ENCODE results near the gene CENPF. TPM values are rescaled to one million over a fixed set of nuclear protein-coding genes. Genes with fewer than 3 reads are reported as not detected.

Gene CENPF, protein sequence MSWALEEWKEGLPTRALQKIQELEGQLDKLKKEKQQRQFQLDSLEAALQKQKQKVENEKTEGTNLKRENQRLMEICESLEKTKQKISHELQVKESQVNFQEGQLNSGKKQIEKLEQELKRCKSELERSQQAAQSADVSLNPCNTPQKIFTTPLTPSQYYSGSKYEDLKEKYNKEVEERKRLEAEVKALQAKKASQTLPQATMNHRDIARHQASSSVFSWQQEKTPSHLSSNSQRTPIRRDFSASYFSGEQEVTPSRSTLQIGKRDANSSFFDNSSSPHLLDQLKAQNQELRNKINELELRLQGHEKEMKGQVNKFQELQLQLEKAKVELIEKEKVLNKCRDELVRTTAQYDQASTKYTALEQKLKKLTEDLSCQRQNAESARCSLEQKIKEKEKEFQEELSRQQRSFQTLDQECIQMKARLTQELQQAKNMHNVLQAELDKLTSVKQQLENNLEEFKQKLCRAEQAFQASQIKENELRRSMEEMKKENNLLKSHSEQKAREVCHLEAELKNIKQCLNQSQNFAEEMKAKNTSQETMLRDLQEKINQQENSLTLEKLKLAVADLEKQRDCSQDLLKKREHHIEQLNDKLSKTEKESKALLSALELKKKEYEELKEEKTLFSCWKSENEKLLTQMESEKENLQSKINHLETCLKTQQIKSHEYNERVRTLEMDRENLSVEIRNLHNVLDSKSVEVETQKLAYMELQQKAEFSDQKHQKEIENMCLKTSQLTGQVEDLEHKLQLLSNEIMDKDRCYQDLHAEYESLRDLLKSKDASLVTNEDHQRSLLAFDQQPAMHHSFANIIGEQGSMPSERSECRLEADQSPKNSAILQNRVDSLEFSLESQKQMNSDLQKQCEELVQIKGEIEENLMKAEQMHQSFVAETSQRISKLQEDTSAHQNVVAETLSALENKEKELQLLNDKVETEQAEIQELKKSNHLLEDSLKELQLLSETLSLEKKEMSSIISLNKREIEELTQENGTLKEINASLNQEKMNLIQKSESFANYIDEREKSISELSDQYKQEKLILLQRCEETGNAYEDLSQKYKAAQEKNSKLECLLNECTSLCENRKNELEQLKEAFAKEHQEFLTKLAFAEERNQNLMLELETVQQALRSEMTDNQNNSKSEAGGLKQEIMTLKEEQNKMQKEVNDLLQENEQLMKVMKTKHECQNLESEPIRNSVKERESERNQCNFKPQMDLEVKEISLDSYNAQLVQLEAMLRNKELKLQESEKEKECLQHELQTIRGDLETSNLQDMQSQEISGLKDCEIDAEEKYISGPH (N-terminal part only)
- total RNA-seq (25.5 TPM), polyA plus RNA-seq (ENCODE audit: insufficient read depth in 1 of 8, insufficient read length in 8 of 8, low replicate concordance in 1 of 8) (10 to 100 TPM; 31.1 to 54.2 (median 43.0) TPM)
- long read RNA-seq, donor 1, partial matches to known transcripts = 0 of 3 reads
- long read RNA-seq, donor 1, other reads (novel, unspliced or antisense) = 0 of 3 reads
- long read RNA-seq, donor 2 = 0 reads
- long read RNA-seq, donor 3 = 0 reads
- long read RNA-seq, donor 4, partial matches to known transcripts = 0 of 1 reads
- long read RNA-seq, donor 4, other reads (novel, unspliced or antisense) = 0 of 1 reads
- long read RNA-seq, donor 5, partial matches to known transcripts = 6 of 6 reads
- long read RNA-seq, donor 5, other reads (novel, unspliced or antisense) = 0 of 6 reads
- long read RNA-seq, donor 6 = 0 reads
- long read RNA-seq, donor 7, partial matches to known transcripts = 0 of 1 reads
- long read RNA-seq, donor 7, other reads (novel, unspliced or antisense) = 0 of 1 reads
- long read RNA-seq, donor 8, partial matches to known transcripts = 0 of 1 reads
- long read RNA-seq, donor 8, other reads (novel, unspliced or antisense) = 0 of 1 reads
- long read RNA-seq, donor 9, partial matches to known transcripts = 8 of 9 reads
- long read RNA-seq, donor 9, other reads (novel, unspliced or antisense) = 0 of 9 reads
- long read RNA-seq, donor 10, partial matches to known transcripts = 14 of 16 reads
- long read RNA-seq, donor 10, other reads (novel, unspliced or antisense) = 0 of 16 reads
- long read RNA-seq, donor 11 = 0 reads

DNA sequence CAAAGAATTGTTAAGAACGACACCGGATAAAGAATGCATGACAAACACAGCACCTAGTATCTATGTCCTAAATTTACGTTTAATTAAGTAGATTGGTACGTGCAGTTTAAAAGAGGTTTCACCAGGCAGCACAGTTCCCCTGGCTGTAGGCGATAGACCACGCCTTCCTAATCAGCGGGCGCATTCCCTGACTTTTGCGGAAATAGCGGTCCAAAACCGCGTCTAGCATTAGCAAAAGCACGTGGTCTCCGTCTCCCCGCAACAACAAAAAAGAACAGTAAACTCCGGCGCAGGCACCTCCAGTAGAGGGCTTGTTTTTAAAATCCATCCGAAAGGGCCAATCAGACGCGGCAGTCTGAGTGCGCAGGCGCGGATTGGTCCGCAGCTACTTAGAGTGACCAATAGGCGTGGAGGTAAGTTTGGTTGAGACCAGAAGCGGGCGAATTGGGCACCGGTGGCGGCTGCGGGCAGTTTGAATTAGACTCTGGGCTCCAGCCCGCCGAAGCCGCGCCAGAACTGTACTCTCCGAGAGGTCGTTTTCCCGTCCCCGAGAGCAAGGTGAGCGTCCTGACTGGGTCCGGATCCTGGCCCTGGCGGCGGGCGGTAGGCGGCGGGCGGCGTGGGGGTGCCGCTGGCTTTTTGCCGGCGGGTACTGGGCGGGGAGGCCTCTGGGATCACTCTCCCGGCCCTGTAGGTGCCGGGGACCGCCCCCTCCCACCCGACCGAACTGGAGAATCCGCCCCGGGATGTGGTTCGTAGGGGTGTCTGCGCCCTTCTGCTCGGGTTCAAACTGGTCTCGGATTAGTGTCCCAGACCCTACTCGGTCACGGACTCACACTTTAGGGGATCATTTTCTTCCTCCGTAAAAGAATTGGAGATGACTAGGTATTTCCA lies at the start of gene CENPF:
Gene CENPF (plus strand): TSS at position 432 of the 894 bp plus-strand sequence. CDS start 10,560 bp downstream, outside the sequence.
- Histone ChIP-seq H3K27ac (ENCODE audit: low read length) (peak within 1 kb of the TSS; percentile 53), H3K4me3 (ENCODE audit: low read length) (peak within 1 kb of the TSS; percentile 61), H3K27me3 (ENCODE audit: control insufficient read depth, insufficient read depth, low read length) (no peaks in the 10 kb centered on the region), H3K9me3 (replicated peaks; ENCODE audit: control insufficient read depth, low read depth, low read length) (no peaks in the 10 kb centered on the region), H3K4me1 (ENCODE audit: control insufficient read depth, insufficient read depth, low read length) (peaks cover 8% of the 10 kb centered on the region), H3K36me3 (ENCODE audit: control insufficient read depth, insufficient read depth, low read length) (no peaks in the 10 kb centered on the region)
- DNase-seq = peak; percentile 99
- under 1% methylated on average over 55 of the region's 65 CpGs for WGBS (ENCODE audit: insufficient coverage)

DNA sequence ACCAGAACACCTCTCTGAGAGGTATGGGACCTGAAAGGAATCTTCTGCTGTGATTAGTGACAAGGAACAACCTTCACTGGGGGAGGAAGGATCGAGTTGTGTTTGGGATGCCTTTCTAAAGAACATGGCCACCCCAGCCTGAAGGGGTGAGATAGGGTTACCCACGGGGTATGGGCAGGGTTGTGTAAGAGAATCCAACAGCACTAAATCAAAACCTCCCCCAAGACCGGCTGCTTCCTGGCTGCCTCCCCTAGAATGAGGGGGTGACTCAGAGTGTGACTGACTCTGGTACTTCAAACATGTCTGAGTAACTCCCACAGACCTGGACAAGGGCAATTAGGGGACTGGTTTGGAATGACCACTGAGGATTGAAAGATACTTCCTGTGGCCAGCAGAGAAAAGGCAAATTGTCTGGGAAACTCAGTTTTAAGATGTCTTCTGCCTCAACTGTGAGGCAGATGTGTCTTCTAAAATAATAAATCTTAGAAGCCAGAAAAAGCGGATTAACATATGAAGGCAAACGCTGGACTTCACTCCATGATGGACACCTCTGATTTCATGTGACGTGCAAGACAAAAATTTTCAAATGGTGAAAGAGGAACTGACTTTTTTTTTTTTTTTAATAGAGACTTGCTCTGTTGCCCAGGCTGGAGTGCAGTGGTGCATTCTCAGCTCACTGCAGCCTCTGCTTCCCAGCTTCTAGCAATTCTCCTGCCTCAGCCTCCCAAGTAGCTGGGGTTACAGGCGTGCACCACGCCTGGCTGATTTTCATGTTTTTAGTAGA lies 44.9 kb upstream of the CENPF start:
- 68% methylated on average over 5 of the region's 8 CpGs for WGBS (ENCODE audit: insufficient coverage)
- H3K27ac ChIP-seq (ENCODE audit: low read length) = no peak overlapping the region

DNA sequence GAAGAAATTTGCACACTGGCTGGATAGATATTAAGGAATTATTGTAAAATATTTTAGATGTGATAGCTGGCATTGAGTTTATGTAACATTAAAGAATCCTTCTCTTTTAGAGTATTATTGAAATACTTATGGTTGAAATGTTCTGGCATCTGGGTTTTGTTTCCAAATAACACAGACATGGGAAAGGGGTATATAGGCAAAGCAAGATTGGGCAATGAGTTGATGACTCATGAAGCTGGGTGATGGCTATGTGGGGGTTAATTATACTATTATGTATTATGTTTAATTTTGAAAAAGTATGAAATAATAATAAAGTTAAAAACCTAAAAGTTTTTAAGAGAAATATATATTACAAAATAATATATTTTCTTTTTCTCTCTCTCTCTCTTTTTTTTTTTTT lies 39.1 kb upstream of the CENPF start:
- Histone ChIP-seq H3K4me3 (ENCODE audit: low read length) (no peak overlapping the region), H3K36me3 (ENCODE audit: control insufficient read depth, insufficient read depth, low read length) (no peaks in the 10 kb centered on the region), H3K27ac (ENCODE audit: low read length) (no peak overlapping the region), H3K27me3 (ENCODE audit: control insufficient read depth, insufficient read depth, low read length) (no peaks in the 10 kb centered on the region), H3K4me1 (ENCODE audit: control insufficient read depth, insufficient read depth, low read length) (no peaks in the 10 kb centered on the region), H3K9me3 (replicated peaks; ENCODE audit: control insufficient read depth, low read depth, low read length) (no peaks in the 10 kb centered on the region)
- no peak for DNase-seq

More for the DNA sequence above, 44.9 kb upstream of the CENPF start:
- DNase-seq = no peak
- Histone ChIP-seq H3K4me3 (ENCODE audit: low read length) (no peak overlapping the region), H3K27me3 (ENCODE audit: control insufficient read depth, insufficient read depth, low read length) (no peaks in the 10 kb centered on the region), H3K4me1 (ENCODE audit: control insufficient read depth, insufficient read depth, low read length) (no peaks in the 10 kb centered on the region), H3K9me3 (replicated peaks; ENCODE audit: control insufficient read depth, low read depth, low read length) (no peaks in the 10 kb centered on the region), H3K36me3 (ENCODE audit: control insufficient read depth, insufficient read depth, low read length) (no peaks in the 10 kb centered on the region)

DNA sequence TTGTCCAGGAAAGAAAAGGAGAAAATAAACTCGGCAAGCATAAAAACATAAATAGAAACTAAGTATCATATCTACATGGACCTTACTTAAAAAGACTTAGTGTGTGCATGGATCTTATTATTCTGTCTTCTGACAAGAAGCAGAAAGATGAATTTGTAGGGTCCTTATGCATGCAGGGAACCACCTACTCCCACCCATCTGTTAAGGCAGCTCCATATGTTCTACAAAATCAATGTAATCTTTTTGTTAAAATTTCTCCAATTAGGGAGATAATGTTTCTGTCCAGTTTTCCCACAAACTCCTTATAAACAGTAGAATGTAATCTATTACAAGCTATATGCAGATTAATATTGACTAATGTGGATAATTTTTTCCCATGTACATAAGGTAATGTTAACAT lies 37.7 kb upstream of the CENPF start:
- no peaks in the 10 kb centered on the region for H3K36me3 ChIP-seq (ENCODE audit: control insufficient read depth, insufficient read depth, low read length)
- H3K27me3 ChIP-seq (ENCODE audit: control insufficient read depth, insufficient read depth, low read length) = no peaks in the 10 kb centered on the region
- H3K4me1 ChIP-seq (ENCODE audit: control insufficient read depth, insufficient read depth, low read length) = no peaks in the 10 kb centered on the region
- H3K9me3 ChIP-seq (replicated peaks; ENCODE audit: control insufficient read depth, low read depth, low read length) = no peaks in the 10 kb centered on the region
- no peak overlapping the region for H3K4me3 ChIP-seq (ENCODE audit: low read length)
- H3K27ac ChIP-seq (ENCODE audit: low read length) = no peak overlapping the region
- DNase-seq = no peak
- WGBS (ENCODE audit: insufficient coverage) = no CpG with 5 or more reads among the region's 1 CpG

DNA sequence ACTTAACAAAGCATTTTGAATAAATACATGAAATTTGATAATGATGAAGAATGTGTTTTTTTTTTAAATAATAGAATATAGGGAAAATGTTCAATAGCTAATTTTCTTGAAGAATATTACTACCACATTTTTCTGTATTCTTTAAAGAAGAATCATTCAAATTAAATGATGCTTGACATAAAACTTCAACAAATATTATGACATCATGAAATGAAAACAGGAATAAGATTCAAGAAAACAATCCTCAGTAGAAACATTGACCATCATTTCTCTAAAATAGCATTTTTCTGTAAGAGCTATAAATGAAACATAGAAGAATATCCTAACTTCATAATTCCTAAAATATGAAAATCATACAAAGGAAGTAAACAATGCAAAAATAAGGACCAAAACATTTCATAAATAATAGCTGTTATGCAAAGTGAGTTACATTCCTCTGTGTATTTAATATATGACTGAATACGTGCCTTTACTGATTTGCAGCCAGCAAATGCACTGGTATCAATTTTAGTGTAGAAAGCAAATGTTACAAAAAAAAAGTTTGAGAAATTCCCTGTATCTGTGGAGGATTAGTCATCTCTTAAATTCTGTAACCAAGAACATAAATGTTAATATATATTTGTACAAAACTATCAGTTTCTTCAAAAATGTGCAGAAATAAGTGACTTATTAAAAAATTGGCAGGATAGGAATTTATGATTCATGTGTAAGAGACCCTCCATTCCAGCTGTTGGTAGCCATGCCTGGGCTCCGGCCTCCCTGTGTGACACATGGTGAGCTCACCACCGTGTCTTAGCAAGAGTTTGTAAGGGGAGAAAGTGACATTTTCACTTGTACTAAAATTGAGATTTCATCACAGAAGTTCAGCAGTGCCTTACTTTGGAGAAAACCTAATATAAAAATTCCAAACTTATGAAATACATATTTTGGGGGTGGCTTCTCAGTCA lies 36.6 kb upstream of the CENPF start:
- Histone ChIP-seq H3K27me3 (ENCODE audit: control insufficient read depth, insufficient read depth, low read length) (no peaks in the 10 kb centered on the region), H3K4me1 (ENCODE audit: control insufficient read depth, insufficient read depth, low read length) (no peaks in the 10 kb centered on the region), H3K9me3 (replicated peaks; ENCODE audit: control insufficient read depth, low read depth, low read length) (no peaks in the 10 kb centered on the region), H3K36me3 (ENCODE audit: control insufficient read depth, insufficient read depth, low read length) (no peaks in the 10 kb centered on the region), H3K27ac (ENCODE audit: low read length) (no peak overlapping the region), H3K4me3 (ENCODE audit: low read length) (no peak overlapping the region)
- WGBS (ENCODE audit: insufficient coverage) = no CpG with 5 or more reads among the region's 3 CpGs
- DNase-seq = no peak

DNA sequence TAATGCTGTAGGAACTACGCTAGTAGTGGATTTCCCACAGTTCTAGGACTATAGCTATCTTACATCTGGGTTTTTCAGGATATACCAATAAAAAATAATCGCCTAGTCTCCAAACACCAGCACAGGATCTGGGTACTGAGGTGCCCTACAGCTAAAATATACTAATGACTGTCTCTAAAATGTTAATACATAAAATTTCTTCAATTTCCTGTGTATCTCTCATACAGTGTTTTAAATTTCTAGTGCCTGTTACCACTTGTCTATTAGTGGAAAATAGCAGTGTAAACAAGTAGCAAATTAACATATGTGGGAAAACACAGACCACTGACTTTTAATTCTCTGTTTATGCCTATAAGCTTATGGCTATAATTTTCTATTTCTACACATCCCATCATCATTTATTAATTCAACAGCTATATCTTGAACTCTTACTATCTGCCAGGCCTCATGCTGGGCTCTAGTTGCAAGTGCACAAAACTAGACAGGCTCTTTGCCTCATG lies 35.5 kb upstream of the CENPF start:
- no peaks in the 10 kb centered on the region for H3K9me3 ChIP-seq (replicated peaks; ENCODE audit: control insufficient read depth, low read depth, low read length)
- no CpG with 5 or more reads among the region's 2 CpGs for WGBS (ENCODE audit: insufficient coverage)
- no peaks in the 10 kb centered on the region for H3K27me3 ChIP-seq (ENCODE audit: control insufficient read depth, insufficient read depth, low read length)
- H3K4me1 ChIP-seq (ENCODE audit: control insufficient read depth, insufficient read depth, low read length) = no peaks in the 10 kb centered on the region
- no peak for DNase-seq
- no peak overlapping the region for H3K4me3 ChIP-seq (ENCODE audit: low read length)
- no peaks in the 10 kb centered on the region for H3K36me3 ChIP-seq (ENCODE audit: control insufficient read depth, insufficient read depth, low read length)
- H3K27ac ChIP-seq (ENCODE audit: low read length) = no peak overlapping the region

DNA sequence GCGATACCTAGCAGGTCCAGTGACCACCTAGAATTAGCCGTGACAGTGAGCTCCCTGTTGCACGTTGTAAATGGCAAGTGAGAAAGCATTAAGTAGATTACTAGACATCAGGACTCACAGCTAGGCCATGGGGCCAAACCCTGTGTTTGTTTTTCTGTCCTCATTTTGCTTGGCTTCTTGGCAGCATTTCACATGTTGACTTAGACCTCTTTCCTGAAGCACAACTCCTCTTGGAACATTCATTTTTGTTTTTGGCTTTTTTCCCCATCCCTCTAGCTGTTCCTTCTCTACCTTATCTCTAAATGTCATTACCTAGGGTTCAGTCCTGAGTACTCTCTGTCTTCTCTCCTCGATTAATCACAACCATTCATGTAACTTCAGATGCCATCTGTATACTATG lies 34.7 kb upstream of the CENPF start:
- WGBS (ENCODE audit: insufficient coverage) = 77% methylated on average over 3 of the region's 4 CpGs
- Histone ChIP-seq H3K27me3 (ENCODE audit: control insufficient read depth, insufficient read depth, low read length) (no peaks in the 10 kb centered on the region), H3K4me1 (ENCODE audit: control insufficient read depth, insufficient read depth, low read length) (no peaks in the 10 kb centered on the region), H3K9me3 (replicated peaks; ENCODE audit: control insufficient read depth, low read depth, low read length) (no peaks in the 10 kb centered on the region), H3K27ac (ENCODE audit: low read length) (no peak overlapping the region), H3K36me3 (ENCODE audit: control insufficient read depth, insufficient read depth, low read length) (no peaks in the 10 kb centered on the region), H3K4me3 (ENCODE audit: low read length) (no peak overlapping the region)
- DNase-seq = no peak
